ENCODE data around the gene NLGN1. TPM values are rescaled to one million over a fixed set of nuclear protein-coding genes. Genes with fewer than 3 reads are reported as not detected.

NLGN1 gene
- total RNA-seq = 74.2 TPM

GRCh38 chr3:173397161-173398110 is at the start of gene NLGN1:
Gene NLGN1 (plus strand): TSS chr3:173397744.

Measured in camera-type eye (tissue), 1 donor.